Renal cortex interstitium (tissue), 11 donors: ENCODE measurements around the gene PRKAG1. TPM values are rescaled to one million over a fixed set of nuclear protein-coding genes. Genes with fewer than 3 reads are reported as not detected.
A peak's percentile ranks its signal among the peaks of the same experiment; 100 is the strongest.

ENCODE experiments used
- DNase-seq, 11 donors: peaks; one replicate each; pipeline ENCODE4 v3.0.0-alpha.2; 2013; ENCODE audit warnings: low read depth in 9 of 11, low spot score in 4 of 11; ENCODE audit errors: extremely low read depth in 1 of 11
- polyA plus RNA-seq, 3 donors: library from polyadenylated mRNA; unstranded; fragments of 120-200 nt; gene quantifications; one replicate each; pipeline ENCODE4 v1.2.1, GENCODE V29; 2013; ENCODE audit not compliant: insufficient read length in 3 of 3

The PRKAG1 gene
- polyA plus RNA-seq, 3 donors = 76.4 to 87.5 (median 80.4) TPM

DNA sequence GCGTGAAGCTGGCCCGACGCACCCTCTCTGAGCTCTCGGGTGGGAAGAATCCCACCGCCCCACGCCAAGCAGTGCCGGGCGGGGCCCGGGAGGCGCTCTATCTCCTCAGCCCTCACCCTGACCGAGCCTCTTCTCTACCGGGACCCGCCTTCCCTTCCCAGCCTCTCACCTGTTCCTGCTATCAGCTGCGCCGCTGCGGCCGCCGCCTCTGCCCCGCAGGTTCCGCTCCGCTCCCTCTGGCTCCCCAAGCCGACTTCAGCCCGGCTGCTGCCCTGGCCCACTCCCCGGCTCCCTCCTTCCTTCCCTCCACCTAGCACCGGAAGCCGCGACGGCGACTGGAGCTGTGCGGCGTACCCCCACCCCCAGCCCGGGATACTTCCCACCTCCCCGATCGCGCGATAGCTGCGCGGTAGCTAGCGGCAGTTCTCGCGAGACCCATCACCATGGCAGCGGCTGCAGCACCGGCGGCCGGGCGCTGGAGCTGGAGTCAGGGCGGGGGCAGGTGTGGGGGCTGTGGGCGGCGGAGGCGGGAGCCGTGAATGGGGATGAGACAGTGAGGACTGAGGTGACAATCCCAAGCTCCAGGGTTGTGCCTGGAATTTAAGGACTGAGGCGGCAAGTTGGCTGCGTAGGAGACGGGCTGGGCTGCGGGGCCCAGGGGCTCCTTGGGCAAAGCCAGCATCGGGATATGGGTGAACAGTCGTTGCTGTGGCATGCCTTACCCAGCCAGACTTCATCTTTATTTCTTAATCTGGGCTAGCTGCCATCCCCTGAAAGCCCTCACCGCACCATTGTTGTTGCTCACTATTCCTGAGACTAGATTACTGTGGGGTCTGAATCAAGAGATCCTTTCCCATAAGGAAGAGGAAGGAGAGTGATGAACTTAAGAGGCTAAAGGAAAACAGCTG, 61.2 kb downstream of the PRKAG1 start, which contains the start of gene ARF3:
Gene ARF3 (minus strand): TSS at position 347 of the 908 bp plus-strand sequence. CDS start 16,392 bp downstream, outside the sequence.
- DNase-seq = peak; percentile 81 to 95 (median 93)

DNA sequence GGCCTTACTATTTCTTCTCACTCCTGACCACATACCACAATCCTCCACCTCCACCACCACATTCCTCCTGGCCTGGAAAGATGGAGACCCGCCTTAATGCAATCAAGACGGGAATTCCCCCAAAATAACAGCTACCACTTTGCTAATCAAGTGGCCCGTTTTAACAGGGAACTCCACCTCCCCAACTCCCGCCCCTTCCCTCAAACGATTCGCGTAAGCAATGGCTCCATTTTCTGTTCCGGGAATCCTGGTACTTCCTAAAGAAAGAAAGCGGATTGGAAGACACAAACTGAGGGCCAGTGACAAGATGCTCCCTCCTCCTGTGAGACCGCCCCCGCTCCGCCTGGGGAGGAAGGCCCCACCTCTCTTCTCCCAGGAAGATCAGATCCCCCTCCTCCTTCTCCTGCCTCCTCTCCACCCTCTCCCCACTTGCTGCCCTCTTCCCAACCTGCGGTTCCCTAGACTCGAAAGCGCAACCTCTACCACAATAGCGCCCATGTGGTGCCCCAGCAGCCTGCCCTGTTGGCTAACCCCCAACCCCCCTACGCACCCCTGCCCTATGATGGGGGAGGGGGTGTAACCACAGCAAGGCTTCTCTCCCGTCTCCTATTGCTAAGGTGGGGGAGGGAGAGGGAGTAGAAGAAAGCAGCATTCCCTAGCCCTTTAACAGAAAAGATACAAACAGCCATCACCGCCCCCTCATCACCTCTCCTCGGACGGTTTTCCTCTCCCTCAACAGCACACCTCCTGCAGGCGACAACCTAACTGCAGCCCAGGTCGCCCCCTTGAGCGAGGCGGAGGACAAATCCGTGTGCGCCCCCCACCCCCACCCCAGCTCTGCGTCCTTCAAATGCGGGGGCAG, 62.1 kb downstream of the PRKAG1 start:
- DNase-seq = peak in 10 of 11 donors; percentile 74 to 91 (median 82)

DNA sequence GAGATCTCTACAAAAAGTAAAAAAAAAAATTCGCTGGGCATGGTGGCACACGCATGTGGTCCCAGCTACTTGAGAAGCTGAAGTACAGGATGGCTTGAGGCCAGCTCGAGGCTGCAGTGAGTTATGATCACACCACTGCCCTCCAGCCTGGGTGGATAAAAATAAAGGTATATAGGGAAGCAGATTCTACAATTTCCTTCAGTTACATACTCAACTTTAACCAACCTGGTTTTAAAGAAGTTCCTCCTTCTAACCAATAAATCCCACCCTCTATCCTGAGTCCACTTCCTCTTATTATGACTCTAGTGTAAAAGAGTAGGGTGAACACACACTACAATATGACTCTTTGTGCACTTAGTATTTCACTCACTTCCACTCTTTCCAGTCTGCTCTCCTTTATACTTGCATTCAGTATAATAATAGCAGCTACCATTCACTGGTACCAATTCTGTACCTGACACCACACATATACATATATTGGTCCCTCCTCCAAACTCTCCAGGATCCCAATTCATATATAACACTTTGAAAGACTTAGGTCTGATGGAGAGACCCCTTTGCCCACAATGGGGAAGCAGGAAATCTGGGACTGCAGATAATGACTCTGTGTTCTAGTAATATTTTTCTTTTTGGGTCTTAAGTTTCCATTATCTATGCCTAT, 63.6 kb downstream of the PRKAG1 start:
- DNase-seq = no peak

DNA sequence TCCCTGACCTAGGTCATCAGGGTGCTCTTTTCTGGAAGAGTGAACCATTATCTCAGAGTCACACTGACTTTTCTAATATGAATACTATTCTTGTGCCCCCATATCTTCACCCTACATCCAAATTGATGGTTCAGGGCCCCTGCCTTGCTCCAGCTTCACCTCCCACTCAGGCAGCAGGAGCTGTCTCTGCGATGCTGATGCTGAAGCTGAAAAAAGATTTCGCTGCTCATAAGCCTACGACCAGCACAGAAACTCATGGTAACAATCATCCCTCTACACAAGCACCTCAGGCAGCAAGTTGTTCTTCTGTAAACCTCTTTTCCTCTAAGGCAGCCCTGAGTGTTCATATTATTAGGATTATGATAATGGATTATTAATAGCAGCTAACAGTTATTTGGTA, 64.5 kb downstream of the PRKAG1 start:
- DNase-seq = no peak

DNA sequence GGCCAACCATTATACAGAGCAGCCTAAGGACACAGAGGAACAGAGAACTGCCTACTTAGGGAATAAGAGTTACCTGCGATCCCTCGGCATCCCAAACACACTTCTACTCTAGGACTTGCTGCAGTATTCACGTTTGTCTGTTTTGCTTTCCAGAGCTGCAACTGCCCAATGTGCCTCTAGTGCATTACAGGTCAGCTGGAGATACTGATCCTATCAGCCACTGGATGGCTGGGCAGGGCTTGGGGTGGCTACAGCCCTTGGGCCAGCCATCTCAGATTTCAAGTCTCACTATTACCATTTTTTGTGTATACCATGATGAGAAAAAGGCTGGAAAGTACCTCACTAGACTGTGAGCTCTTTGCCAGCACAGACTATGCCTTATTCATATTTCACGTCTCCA, 65.9 kb downstream of the PRKAG1 start:
- DNase-seq = no peak

Other genes starting within 250 kb of the PRKAG1 start
- 100 to 1,000 TPM in 1 of 3 donors, 10 to 100 TPM in 2; 77.3 to 101 (median 96.1) TPM for gene ADCY6, start 229.7 kb downstream of the PRKAG1 start, polyA plus RNA-seq
- 10 to 100 TPM; 49.7 to 60.4 (median 56.8) TPM for gene CACNB3, start 200.3 kb downstream of the PRKAG1 start, polyA plus RNA-seq
- 100 to 1,000 TPM in 2 of 3 donors, 10 to 100 TPM in 1; 97.2 to 102 (median 100) TPM for gene DDX23, start 166.6 kb downstream of the PRKAG1 start, polyA plus RNA-seq
- 1 to 10 TPM; 2.4 to 2.8 (median 2.6) TPM for gene RND1, start 152.9 kb downstream of the PRKAG1 start, polyA plus RNA-seq
- 10 to 100 TPM; 16.2 to 18.9 (median 18.6) TPM for gene FKBP11, start 93.3 kb downstream of the PRKAG1 start, polyA plus RNA-seq
- gene ARF3, start 61.3 kb downstream of the PRKAG1 start, polyA plus RNA-seq = 100 to 1,000 TPM; 124 to 132 (median 130) TPM
- gene WNT10B, start 47.0 kb downstream of the PRKAG1 start, polyA plus RNA-seq = under 1 TPM in 2 of 3 donors, not detected in 1; 0.08 to 0.33 TPM
- gene WNT1, start 40.5 kb downstream of the PRKAG1 start, polyA plus RNA-seq = not detected
- 10 to 100 TPM; 75.3 to 85.3 (median 78.9) TPM for gene DDN, start 19.4 kb downstream of the PRKAG1 start, polyA plus RNA-seq
- 10 to 100 TPM; 44.6 to 67.6 (median 57.7) TPM for gene KMT2D, start 42.0 kb upstream of the PRKAG1 start, polyA plus RNA-seq
- gene RHEBL1, start 51.2 kb upstream of the PRKAG1 start, polyA plus RNA-seq = 1 to 10 TPM; 1.6 to 2.2 (median 2.1) TPM
- under 1 TPM; 0.26 to 0.56 (median 0.44) TPM for gene DHH, start 76.0 kb upstream of the PRKAG1 start, polyA plus RNA-seq
- gene LMBR1L, start 92.1 kb upstream of the PRKAG1 start, polyA plus RNA-seq = 100 to 1,000 TPM in 1 of 3 donors, 10 to 100 TPM in 2; 72.3 to 116 (median 76.4) TPM
- gene TUBA1B, start 112.6 kb upstream of the PRKAG1 start, polyA plus RNA-seq = 1,000 to 10,000 TPM in 2 of 3 donors, 100 to 1,000 TPM in 1; 920 to 1,214 (median 1,042) TPM
- gene TUBA1A, start 170.3 kb upstream of the PRKAG1 start, polyA plus RNA-seq = 100 to 1,000 TPM; 362 to 473 (median 423) TPM
- 100 to 1,000 TPM; 110 to 155 (median 144) TPM for gene TUBA1C, start 246.3 kb upstream of the PRKAG1 start, polyA plus RNA-seq